SK-N-SH treated with all-trans-retinoic acid at 6 μM for 48 hours (cell line): ENCODE data around the gene MGMT.

Experiments
- ATAC-seq: fragments of 200-7000 bp; cut with Tn5 transposase; 3 replicates; pipeline ENCODE4 v1.9.1; 2020; ENCODE audit warnings: mild to moderate bottlenecking, moderate library complexity
- ARNTL ChIP-seq: fragments of 450-650 bp; formaldehyde crosslinking; IDR thresholded peaks from 2 replicates; pipeline ENCODE4 v1.5.0; 2020; ENCODE audit warnings: low read depth, mild to moderate bottlenecking, moderate library complexity, borderline replicate concordance
- BACH2 ChIP-seq: fragments of 250-450 bp; sonication (Bioruptor Pico); IDR thresholded peaks from 2 replicates; pipeline ENCODE4 v1.9.0; 2021; ENCODE audit warnings: mild to moderate bottlenecking, borderline replicate concordance
- CREB5 ChIP-seq: fragments of 250-450 bp; sonication (Bioruptor Pico); IDR thresholded peaks from 2 replicates; pipeline ENCODE4 v1.5.1; 2020; ENCODE audit warnings: low read depth, mild to moderate bottlenecking, moderate library complexity
- CSDC2 ChIP-seq: fragments of 250-450 bp; sonication (Bioruptor Pico); IDR thresholded peaks from 2 replicates; pipeline ENCODE4 v1.5.0; 2020; ENCODE audit warnings: mild to moderate bottlenecking, moderate library complexity
- CSRNP3 ChIP-seq: fragments of 250-450 bp; sonication (Bioruptor Pico); IDR thresholded peaks from 2 replicates; pipeline ENCODE4 v1.5.1; 2021; ENCODE audit warnings: mild to moderate bottlenecking, moderate library complexity
- ESRRG ChIP-seq: fragments of 250-450 bp; sonication (Bioruptor Pico); IDR thresholded peaks from 2 replicates; pipeline ENCODE4 v1.6.1; 2021; ENCODE audit warnings: mild to moderate bottlenecking
- ISL1 ChIP-seq: fragments of 250-450 bp; sonication (Bioruptor Pico); IDR thresholded peaks from 2 replicates; pipeline ENCODE4 v2.1.2; 2022; ENCODE audit warnings: mild to moderate bottlenecking, moderate library complexity
- PATZ1 ChIP-seq: fragments of 250-450 bp; sonication (Bioruptor Pico); IDR thresholded peaks from 2 replicates; pipeline ENCODE4 v1.8.0; 2020; ENCODE audit warnings: mild to moderate bottlenecking, moderate library complexity, borderline replicate concordance
- POU6F1 ChIP-seq: fragments of 250-450 bp; sonication (Bioruptor Pico); IDR thresholded peaks from 2 replicates; pipeline ENCODE4 v1.8.0; 2021; ENCODE audit warnings: low read depth, mild to moderate bottlenecking, moderate library complexity, borderline replicate concordance
- PPARA ChIP-seq: fragments of 250-450 bp; sonication (Bioruptor Pico); IDR thresholded peaks from 2 replicates; pipeline ENCODE4 v1.5.0; 2020; ENCODE audit warnings: mild to moderate bottlenecking, borderline replicate concordance
- RARB ChIP-seq: fragments of 250-450 bp; sonication (Bioruptor Pico); IDR thresholded peaks from 2 replicates; pipeline ENCODE4 v1.8.0; 2021; ENCODE audit warnings: mild to moderate bottlenecking, moderate library complexity
- TCF4 ChIP-seq: fragments of 250-450 bp; sonication (Bioruptor Pico); IDR thresholded peaks from 2 replicates; pipeline ENCODE4 v1.8.0; 2021; ENCODE audit warnings: mild to moderate bottlenecking, moderate library complexity, borderline replicate concordance
- TOX ChIP-seq: fragments of 250-450 bp; sonication (Bioruptor Pico); IDR thresholded peaks from 2 replicates; pipeline ENCODE4 v1.8.0; 2021; ENCODE audit warnings: mild to moderate bottlenecking, moderate library complexity, borderline replicate concordance
- TSHZ2 ChIP-seq: fragments of 250-450 bp; sonication (Bioruptor Pico); IDR thresholded peaks from 2 replicates; pipeline ENCODE4 v1.5.0; 2020; ENCODE audit warnings: mild to moderate bottlenecking, moderate library complexity
- ZFP3 ChIP-seq: fragments of 250-450 bp; sonication (Bioruptor Pico); IDR thresholded peaks from 2 replicates; pipeline ENCODE4 v1.5.0; 2020; ENCODE audit warnings: mild to moderate bottlenecking, moderate library complexity
- ZFP30 ChIP-seq: fragments of 450-650 bp; formaldehyde crosslinking; IDR thresholded peaks from 2 replicates; pipeline ENCODE4 v1.5.0; 2022; ENCODE audit warnings: mild to moderate bottlenecking, moderate library complexity
- ZNF565 ChIP-seq: fragments of 450-650 bp; formaldehyde crosslinking; conservative IDR thresholded peaks from 2 replicates; pipeline ENCODE4 v1.5.0; 2020; ENCODE audit warnings: low read depth, mild to moderate bottlenecking, moderate library complexity
- ZNF70 ChIP-seq: fragments of 450-650 bp; formaldehyde crosslinking; IDR thresholded peaks from 2 replicates; pipeline ENCODE4 v1.5.0; 2020; ENCODE audit warnings: mild to moderate bottlenecking, moderate library complexity

MGMT gene

GRCh38 chr10:129637010-129637409, 170.0 kb downstream of the MGMT start:
- TF ChIP-seq POU6F1 (CRISPR knock-in tag) (no peak), ZNF70 (CRISPR knock-in tag) (no peak), TSHZ2 (CRISPR knock-in tag) (no peak), ISL1 (no peak), TOX (CRISPR knock-in tag) (no peak), BACH2 (CRISPR knock-in tag) (no peak)
- no peak for ATAC-seq

GRCh38 chr10:129637846-129638245, 170.8 kb downstream of the MGMT start:
- no peak for TF ChIP-seq ZNF70 (CRISPR knock-in tag)
- TF ChIP-seq CREB5: no peak
- no peak for TF ChIP-seq RARB (CRISPR knock-in tag)
- no peak for TF ChIP-seq ESRRG (CRISPR knock-in tag)
- no peak for TF ChIP-seq PATZ1 (CRISPR knock-in tag)
- no peak for TF ChIP-seq TOX (CRISPR knock-in tag)
- no peak for TF ChIP-seq TSHZ2 (CRISPR knock-in tag)
- no peak for TF ChIP-seq ZNF565 (CRISPR knock-in tag)
- TF ChIP-seq ZFP30 (CRISPR knock-in tag): no peak
- TF ChIP-seq BACH2 (CRISPR knock-in tag): no peak
- no peak for TF ChIP-seq ZFP3
- TF ChIP-seq TCF4 (CRISPR knock-in tag): no peak
- TF ChIP-seq CSDC2: no peak
- TF ChIP-seq CSRNP3 (CRISPR knock-in tag): no peak
- TF ChIP-seq PPARA (CRISPR knock-in tag): no peak
- TF ChIP-seq, all 23 proteins: peak for 0
- no peak for ATAC-seq

GRCh38 chr10:129641351-129641750, 174.3 kb downstream of the MGMT start:
- no peak for TF ChIP-seq CREB5
- TF ChIP-seq TCF4 (CRISPR knock-in tag): no peak
- TF ChIP-seq ISL1: no peak
- no peak for TF ChIP-seq ARNTL (CRISPR knock-in tag)

More at GRCh38 chr10:129641351-129641750, 174.3 kb downstream of the MGMT start:
- ATAC-seq: no peak
